GM10266 (cell line): ENCODE data around the gene ALKBH4.

Experiments
- DNase-seq: peaks from one replicate; pipeline ENCODE4 v3.0.0; 2012; ENCODE audit errors: extremely low spot score
- TF ChIP-seq, protein P1 (sequence below): IDR thresholded peaks from 2 replicates; pipeline ENCODE4 v1.5.1; 2012; ENCODE audit warnings: mild to moderate bottlenecking, low read depth; ENCODE audit not compliant: control insufficient read depth, insufficient read depth; ENCODE audit errors: missing control alignments

Gene ALKBH4

GRCh38 chr7:102469972-102470825 lies 5.5 kb upstream of the ALKBH4 start:
- DNase-seq = no peak
- TF ChIP-seq, protein P1, sequence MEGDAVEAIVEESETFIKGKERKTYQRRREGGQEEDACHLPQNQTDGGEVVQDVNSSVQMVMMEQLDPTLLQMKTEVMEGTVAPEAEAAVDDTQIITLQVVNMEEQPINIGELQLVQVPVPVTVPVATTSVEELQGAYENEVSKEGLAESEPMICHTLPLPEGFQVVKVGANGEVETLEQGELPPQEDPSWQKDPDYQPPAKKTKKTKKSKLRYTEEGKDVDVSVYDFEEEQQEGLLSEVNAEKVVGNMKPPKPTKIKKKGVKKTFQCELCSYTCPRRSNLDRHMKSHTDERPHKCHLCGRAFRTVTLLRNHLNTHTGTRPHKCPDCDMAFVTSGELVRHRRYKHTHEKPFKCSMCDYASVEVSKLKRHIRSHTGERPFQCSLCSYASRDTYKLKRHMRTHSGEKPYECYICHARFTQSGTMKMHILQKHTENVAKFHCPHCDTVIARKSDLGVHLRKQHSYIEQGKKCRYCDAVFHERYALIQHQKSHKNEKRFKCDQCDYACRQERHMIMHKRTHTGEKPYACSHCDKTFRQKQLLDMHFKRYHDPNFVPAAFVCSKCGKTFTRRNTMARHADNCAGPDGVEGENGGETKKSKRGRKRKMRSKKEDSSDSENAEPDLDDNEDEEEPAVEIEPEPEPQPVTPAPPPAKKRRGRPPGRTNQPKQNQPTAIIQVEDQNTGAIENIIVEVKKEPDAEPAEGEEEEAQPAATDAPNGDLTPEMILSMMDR = no peak

DNA sequence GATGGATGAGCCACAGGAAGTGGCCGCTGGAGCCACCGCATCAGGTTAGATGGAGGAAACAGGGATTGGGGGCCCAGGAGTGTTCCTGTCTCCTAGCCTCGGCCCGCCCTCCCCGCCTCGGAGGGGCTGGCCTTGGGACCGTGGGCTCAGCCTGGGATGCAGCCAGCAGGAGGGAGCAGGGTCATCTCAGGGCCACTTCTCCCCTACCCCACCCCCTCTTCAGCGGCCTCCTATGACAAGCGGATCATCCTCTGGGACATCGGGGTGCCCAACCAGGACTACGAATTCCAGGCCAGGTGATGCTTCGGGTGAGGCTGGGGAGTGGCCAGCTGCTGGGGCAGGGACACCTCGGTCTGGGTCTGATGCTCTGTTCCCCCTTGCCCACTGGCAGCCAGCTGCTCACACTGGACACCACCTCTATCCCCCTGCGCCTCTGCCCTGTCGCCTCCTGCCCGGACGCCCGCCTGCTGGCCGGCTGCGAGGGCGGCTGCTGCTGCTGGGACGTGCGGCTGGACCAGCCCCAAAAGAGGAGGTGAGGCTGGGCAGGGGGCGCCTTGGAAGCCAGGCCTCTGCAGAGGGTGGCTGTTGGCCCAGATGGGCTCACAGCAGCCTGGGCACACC lies 4.8 kb upstream of the ALKBH4 start:
- no peak for DNase-seq
- TF ChIP-seq, protein P1 = no peak

GRCh38 chr7:102468478-102469350 lies 4.1 kb upstream of the ALKBH4 start:
- DNase-seq = no peak
- TF ChIP-seq, protein P1 = no peak

- TF ChIP-seq, protein P1 = no peak
- no peak for DNase-seq
Observed at GRCh38 chr7:102467581-102468477, 3.2 kb upstream of the ALKBH4 start.

- TF ChIP-seq, protein P1 = no peak
- DNase-seq = no peak
Observed at GRCh38 chr7:102466097-102466496, 1.4 kb upstream of the ALKBH4 start.

- DNase-seq = peak; percentile 52
- TF ChIP-seq, protein P1 = no peak
Observed at GRCh38 chr7:102463841-102464576, 654 bp downstream of the ALKBH4 start.
